GM19395 (cell line): ENCODE data around the gene ANKRD23.
"Not testable (repeated sequence)": the region's sequence is repeated elsewhere in the genome, so short reads cannot be mapped to it uniquely, and the experiment has no call there.

Experiments
- ATAC-seq: cut with Tn5 transposase; IDR thresholded peaks from one replicate; pipeline ENCODE4 v1.9.1; 2021; ENCODE audit warnings: mild to moderate bottlenecking, moderate library complexity; ENCODE audit not compliant: unreplicated experiment

Gene ANKRD23

GRCh38 chr2:96801005-96801785, 42.6 kb downstream of the ANKRD23 start:
- ATAC-seq: peak; percentile 76

DNA sequence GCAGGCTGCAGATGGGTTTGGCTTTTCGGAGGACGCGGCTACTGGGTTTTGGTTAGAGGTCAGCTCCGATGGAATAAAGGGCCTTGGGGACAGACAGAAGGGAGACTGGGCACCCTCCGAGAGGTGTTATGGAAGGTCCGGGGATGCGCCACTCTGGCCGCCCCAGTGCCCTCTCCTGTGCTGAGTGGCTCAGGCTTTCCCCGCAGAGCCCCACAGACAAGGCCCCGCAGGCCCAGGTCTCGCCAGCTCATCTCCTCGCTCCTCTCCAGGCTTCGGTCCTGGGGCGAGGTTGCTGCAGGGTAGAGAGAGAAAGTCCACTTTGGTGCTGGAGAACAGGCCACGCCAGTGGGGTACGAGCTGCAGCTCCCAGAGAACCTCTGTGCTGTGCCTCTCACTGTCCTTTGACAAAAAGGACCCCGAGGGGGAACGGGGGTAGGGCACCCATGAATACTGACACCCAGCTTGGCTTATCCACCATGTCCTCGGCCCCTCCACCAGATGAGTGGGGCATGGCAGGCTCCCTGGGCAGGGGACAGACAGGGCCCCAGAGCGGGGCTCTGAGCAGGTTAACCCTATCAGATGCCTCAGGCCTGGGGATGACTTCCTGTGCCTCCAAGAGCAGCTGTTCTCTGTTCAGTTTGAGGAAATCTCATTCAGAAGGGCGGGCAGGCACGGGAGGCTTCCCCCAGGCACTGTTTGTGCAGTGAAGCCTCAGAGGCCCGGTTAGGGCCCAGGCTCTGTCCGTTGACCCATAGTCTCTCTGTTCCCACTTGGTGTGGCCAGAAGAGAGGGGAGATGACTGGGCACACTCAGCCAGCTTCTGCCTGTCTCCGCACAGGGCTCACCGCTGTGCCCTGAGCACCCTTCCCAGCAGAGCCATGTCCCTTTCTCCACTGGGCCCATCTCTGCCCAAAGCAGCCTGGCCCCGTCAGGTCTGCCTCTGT, 43.5 kb downstream of the ANKRD23 start:
- ATAC-seq: peak; percentile 13

GRCh38 chr2:96799623-96799935, 44.2 kb downstream of the ANKRD23 start:
- ATAC-seq: no peak

DNA sequence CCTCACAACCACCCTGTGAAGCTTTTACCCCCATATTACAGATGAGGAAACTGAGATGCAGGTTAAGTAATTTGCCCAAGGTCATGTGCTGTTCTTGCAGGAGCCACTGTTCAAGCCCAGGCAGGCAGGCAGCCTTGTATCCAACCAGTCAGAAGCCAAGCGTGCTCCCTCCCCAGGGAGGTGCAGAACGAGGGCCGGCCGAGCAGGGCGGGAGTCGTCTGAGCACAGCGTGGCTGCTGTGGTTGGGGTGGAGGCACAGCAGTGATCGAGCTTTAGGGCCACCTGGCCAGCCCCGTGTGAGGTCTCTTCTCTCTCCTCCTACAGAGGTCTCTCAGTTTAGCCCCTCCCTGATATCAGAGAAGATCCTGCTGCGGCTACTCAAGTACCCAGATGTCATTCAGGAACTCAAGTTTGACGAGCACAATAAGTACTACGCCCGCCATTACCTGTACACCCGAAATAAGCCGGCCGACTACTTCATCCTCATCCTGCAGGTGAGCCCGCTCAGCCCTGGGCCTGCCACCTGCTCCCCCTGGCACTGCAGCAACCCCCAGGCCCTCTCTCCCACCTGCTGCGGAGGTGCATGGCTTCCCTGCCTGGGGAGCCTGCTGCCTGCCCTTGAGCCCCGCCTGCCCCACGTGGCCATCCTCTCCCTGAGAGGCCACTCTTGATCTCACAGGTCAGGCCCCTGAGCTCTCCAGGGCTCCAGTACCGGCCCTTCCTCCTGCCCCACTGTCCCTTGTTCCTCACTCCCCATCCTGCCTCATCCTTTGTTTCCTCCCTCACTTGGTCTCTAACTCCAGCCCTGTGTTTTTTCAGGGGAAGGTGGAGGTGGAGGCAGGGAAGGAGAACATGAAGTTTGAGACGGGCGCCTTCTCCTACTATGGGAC, 44.8 kb downstream of the ANKRD23 start:
- no peak for ATAC-seq

DNA sequence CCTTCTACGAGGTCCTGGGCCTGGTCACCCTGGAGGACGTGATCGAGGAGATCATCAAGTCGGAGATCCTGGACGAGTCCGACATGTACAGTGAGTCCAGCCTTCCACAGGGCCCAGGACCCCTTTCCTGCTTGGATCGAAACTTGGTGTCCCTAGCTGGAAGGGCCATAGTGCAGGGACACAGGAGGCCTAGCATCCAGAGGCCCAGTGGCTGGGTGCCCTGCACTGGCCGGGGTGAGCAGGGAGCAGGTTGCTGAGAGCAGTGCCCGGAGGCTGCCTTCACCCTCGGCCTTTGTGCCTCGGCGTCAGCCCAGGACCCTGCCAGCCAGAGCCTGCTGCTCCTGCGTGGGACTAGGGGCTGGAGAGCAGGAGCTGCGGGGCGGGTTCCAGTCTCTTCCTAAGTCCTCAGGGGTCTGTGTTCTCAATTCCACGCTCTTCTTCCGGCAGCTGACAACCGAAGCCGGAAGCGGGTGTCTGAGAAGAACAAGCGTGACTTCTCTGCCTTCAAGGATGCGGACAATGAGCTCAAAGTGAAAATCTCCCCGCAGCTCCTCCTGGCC, 46.7 kb downstream of the ANKRD23 start:
- no peak for ATAC-seq

- ATAC-seq: not testable (repeated sequence)
Observed at GRCh38 chr2:96796497-96796896, 47.3 kb downstream of the ANKRD23 start.

DNA sequence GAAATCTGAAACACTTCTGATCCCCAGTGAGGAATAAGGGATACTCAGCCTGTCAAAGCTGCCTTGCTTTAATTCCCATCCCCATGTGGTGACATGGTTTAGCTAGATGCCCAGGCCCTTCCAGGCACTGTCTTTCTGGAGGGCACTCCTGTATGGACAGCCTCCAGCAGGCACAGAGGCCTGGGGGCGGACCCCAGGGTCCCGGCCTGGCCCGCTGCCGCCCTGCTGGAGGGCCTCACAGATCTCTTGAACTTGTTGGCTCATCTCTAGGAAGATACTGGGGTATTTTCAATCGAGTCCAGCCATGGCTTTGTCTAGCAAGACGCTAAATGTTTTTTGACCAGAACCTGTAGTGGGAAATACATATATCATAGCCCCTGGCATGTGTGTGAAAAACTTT, 48.7 kb downstream of the ANKRD23 start:
- no peak for ATAC-seq

- no peak for ATAC-seq
Observed at GRCh38 chr2:96792772-96793749, 50.8 kb downstream of the ANKRD23 start.

DNA sequence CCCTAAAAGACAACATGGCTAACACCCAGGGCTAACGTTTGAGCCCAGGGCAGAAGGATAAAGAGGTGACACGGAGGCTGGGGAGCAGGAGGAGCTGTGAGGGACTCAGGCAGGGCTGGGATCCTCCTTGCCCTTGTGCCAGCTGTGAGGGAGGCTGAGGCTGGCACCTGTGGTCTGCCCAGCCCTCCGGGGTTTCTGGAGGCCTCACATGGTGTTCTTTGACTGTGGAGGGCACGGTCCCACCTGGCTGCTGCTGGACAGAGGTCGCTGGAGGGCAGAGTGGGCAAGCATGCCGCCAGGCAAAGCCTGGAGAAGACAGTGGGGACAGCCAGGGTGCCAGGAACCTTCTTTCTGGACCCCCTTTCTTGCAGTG, 54.6 kb downstream of the ANKRD23 start:
- ATAC-seq: no peak

DNA sequence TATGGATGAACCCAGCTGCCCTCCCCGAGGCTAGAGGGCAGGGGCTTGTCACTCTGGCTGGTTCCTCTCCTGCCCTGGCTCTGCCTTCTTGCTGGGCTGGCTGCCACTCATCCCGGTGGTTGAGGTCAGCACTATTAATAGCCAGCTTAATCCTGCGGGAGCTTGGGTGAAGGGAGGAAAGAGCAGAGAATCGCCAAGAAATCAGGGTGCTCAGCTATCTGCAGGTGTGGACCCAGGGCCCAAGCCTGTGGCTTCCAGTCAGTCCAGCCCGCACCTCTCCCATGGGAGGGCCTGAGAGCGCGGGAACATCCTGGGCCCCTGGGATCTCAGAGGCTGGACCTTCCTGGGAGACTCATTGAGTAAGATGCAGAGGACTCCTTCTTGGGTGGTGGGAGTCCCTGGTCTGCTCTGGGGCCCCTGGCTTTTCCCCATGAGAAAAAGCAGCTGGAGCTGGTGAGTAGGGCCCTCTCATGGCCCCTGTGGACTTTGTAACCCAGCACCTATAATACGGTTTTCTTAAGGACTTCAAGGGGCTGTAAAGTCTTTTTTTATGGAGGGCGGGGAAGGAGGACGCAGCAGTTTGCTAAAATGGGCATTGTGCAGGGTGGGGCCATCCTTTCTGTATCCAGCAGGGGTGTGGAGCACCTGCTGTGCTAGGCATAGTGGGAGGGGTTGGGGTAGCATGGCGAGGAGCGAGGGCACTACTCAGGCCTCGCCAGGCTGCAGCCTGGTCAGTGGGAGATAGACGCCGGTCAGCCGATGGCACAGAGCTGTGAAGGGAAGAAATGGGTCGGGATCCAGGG, 55.2 kb downstream of the ANKRD23 start:
- no peak for ATAC-seq
